ENCODE measurements around the gene CERS6.

Gene CERS6

DNA sequence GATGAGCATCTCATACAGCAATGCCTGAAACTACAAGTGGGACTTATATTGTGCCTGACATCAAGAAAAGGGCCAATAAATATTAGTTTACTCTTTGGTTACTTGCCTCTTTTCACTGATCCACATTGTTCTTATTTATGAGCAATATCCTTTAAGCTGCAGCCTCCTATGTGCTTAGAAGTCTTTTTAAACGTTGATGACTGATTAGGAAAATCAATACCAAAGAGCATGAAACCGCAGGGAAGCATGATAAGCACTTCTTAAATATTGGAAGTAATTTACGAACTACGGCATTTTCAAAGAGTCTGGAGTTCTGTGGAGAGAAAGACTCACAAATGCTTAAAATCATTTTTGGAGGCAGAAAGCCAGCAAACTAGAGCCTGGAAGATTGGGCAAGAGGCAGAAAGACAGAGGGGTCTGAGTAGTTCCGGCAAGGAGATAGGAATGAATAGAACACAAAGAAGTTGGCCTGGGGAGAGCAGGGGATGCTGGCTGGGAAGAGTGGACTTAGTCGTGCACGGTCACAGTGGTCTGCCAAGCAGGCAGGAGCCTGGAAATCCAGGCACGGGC, 223.8 kb downstream of the CERS6 start:
- no peak for ATAC-seq

DNA sequence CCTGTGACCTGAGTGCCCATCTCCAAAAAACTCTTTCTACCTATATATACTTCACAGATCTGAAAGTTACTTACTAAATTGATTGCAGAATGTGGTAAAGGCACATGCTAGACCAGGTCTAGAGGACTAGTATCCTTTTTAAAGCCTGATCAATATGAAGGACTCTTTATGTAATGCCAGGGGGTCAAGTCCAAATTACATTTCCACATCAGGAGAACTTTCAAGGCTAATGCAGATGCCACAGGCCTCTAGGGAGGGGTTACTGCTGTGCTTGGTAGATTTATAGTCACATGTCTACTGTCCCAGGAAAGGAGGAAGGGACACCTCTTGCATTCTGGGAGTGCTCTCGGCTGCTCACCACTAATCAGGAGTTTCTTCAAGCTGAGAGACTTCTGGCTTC, 227.9 kb downstream of the CERS6 start:
- no peak for ATAC-seq

DNA sequence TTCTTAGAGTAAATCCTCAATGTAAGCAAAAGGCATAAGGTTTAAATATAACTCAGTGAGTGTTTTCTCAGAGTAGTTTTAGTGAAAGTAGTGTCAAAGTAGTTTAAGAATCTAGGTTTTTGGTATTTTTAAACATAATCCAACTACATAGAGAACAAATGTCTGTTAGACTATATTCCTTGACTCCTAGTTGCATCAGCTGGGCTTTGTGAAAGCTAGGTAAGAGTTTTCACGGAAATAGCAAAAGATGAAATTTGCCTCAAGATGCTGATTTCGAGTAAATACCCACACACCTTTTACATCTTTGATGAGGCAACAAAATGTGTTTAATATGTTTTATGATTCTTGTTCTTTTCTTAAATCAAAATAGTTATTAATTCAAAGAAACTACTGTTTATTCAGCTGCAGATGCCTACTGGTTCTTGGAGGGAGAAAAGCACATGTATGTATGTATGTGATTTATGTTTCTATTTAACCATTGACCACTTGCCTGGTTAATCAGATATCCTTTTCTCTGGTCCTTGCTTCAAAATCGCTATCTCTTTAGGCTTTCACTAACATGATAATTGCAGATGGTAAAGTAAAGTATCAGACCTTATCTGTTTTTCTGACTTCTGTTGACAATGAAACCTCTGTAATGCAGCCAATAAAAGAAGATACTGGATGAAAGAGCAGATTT, 229.0 kb downstream of the CERS6 start:
- ATAC-seq: no peak

DNA sequence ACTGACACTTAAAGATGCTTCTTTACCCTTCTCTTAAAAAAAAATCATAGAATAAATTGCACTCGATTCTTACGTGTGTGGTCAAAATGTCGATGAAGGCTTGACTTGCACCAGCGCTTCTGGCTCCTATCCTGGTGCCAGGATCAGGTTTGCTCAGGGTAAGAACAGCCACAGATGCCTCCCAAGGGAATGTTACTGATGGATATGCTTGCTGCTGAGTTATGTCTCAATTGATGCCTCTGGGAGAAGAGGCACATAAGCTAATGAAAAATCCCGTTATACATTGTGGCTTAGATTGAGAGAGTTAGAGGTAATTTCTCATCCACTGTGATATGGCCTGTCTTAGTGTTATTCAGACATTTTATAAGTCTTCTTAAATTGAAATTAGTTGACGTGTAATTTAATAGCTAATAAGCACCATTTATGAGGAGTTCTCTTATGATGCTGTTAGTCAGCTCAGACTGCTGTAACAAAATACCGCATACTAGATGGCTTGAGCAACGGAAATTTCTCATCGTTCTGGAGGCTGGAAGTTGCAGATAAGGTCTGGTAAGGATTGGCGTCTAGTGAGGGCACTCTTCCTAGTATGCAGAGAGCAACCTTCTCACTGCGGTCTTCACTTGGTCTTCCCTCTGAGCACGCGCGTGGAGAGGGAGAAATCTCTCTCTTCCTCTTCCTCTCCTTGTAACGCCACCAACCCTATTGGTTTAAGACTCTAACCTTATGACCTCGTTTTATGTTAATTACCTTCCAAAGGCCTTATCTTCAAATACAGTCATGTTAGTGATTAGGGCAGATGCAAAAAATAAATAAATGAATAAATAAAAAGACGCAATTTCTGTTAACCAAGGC, 229.8 kb downstream of the CERS6 start:
- ATAC-seq: no peak

DNA sequence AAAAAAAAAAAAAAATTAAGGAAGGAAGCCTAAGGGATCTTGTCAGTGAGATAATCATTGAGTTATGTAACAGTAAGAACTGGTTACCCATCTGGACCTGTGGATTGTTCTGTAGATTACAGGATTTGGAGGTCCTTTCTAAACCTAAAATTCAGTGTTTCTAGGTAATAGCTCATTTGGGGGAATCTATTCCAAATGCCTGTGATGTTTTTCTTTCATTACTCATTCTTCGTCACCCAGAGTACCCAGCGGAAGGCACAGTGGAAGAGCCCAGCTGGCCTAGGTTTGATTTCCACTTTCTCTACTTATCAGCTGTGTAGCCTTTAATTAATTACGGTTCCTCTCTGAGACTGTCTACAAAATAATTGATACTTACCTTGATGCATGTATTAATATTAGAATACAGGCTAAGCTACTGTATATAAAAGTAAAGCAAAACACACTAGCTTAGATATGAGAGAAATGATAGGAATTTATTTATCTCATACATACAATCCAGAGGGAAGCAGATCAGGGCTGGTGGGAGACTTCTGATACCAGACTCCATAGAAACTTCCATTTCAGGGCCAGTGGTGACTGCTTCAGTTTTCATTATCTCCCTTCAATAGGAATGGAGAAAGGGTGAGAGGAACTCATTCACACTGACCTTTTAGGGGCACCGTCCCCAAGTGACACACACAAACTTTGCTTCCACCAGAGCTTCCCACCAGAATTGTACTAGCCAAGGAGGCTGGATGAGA, 230.6 kb downstream of the CERS6 start:
- no peak for ATAC-seq

DNA sequence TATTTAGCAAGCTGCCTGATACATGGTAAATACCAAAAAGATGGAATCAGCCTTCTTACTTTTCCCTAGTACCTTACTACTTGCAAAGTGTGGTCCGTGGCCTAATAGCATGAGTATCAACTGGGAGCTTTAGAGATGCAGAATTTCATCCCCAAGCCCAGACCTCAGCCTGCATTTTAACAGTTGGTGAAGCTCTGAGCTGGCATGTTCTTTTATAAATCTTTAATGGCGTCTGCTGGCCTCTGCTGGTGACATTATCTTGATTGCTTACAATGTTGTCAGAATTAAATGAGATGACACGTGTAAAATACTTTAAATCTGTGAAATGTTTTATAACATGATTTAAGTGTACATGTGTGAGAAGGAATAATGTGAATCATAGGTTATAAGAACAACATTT, 231.2 kb downstream of the CERS6 start:
- no peak for ATAC-seq

DNA sequence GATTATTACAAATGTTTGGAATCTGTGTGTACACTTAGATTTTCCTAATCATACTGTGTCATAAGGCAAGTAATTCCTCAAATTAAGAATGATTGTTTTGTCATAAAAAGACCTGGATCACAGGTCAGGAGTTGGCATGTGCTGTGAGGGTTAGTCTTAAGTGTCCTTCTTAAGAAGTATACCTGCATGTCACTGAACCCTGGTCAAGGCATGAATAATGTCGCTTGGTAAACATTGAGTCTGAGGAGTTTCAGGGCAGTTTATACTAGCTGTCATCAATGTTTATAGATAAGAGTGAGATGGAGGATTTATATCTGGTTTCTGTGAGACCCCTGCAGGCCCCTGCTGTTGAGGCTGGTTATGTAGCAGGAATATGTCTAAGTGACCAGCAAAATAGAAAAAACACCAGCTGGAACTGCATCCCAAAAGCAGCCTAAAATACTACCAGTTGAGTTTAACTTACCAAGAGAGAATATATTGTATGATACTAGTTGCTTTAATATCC, 234.4 kb downstream of the CERS6 start:
- ATAC-seq: no peak

DNA sequence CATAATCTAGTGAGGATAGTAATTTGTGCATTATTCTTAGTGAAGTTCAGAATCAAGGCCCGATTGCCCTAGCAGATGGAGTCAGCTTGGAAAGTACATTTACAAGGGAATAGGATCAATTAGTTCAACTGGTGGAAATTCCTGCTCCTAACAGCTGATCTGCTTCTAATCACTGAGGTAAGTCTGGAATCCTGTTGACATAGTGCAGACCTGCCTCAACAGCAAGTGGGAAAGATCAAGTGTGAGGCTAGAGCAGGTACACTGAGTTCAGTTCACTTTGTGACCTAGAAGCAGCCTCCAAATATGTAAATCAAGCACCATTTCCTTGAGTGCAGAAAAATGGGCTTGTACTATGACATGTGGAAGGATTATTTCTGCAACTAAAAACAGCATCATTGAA, 235.1 kb downstream of the CERS6 start:
- no peak for ATAC-seq

DNA sequence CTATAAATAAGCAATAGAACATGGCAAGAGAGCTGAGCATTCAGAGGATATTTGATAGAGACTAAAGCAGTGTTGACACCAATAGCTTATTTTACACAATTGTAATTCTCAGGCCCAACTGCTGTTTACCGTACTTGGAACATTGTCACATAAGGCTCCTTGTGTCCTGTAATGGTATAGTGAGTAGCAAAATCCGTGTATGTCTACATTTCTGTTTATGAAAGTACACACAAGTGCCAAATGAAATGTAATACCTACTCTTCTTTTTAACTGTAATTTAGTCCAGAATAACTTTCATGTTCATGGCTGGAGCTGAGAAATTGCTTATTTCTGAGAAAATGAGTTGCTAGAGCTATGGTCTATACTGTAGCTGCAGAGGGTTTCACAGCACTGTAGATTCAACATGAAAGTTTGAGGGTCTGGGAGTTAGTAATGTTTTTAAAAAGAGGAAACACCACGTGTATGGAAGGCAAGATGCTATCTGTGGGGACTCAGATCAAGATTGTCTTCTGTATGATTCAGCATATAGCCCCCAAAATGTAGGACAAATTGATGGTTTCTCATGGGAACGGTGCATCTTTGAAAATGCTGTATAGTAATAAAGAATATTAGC, 236.2 kb downstream of the CERS6 start:
- peak in 1 of 2 donors; percentile 36 for ATAC-seq

DNA sequence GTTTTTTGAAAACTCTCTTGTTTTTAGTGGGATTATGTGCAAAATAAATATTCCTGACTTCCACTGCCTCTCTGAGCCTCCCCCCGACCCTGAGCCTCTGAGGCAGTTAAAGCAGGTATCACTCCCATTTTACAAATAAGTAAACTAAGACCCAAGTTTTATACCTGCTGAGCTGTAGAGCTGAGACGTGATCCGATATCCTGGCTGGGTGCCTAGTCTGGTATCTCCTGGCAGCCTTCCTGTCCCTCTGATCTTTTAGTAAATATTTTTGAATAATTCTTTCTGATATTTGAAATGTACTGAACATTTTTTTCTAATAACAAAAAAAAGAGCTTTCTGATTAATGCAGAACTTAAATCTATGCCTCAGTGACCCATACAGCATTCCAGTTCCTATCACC, 238.1 kb downstream of the CERS6 start:
- no peak for ATAC-seq

DNA sequence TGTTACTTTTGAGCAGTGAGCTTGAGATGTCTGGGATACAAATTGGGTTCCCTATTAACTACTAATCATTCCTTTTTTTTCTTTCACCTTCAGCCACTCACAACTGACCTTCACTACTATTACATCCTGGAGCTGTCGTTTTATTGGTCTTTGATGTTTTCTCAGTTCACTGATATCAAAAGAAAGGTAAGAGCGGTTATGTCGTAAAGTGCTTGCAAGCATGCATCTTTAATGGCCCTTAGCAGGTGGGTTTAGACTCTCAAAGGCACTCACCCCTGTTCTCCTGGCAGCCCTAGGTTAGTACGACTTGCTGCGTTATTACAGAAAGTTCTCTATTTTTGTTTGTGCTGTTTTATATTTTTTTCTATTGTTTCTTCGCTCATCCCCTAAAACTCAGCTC, 238.8 kb downstream of the CERS6 start:
- no peak for ATAC-seq

DNA sequence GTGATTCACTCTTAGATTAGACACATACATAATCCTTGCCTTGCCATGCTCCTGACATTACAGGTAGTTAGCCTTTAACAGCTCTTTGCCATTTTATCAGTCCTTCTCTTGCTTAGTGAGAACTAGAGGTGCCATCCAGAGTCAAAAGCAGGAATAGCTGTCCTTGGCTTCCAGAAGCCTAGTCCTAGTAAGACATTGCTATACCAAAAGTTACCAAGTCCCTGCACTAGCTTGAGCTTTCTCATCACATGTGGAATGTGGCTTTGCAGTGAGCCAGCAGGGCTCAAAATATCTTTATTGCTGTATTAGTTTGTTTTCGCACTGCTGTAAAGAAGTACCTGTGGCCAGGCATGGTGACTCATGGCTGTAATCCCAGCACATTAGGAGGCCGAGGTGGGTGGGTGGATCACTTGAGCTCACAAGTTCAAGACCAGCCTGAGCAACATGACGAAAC, 241.6 kb downstream of the CERS6 start:
- no peak for ATAC-seq

DNA sequence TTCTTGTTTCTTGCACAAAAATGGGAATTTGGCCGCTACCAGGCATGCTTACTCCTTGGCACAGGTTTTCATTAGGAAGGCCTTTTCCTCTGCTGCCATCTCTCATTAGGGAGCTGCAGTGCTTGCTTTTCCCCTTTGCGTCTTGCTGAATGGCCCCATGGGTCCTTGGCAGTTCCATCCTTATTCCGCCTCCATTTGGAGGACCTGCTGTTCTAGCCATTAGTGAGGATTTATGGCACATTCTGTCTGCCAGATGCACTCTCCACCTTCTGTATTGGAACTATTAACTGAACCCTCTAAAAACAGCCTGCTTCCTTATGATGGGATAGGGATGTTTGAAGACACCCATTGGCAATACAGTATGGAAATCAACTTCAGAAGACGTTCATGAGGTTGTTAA, 242.9 kb downstream of the CERS6 start:
- no peak for ATAC-seq

DNA sequence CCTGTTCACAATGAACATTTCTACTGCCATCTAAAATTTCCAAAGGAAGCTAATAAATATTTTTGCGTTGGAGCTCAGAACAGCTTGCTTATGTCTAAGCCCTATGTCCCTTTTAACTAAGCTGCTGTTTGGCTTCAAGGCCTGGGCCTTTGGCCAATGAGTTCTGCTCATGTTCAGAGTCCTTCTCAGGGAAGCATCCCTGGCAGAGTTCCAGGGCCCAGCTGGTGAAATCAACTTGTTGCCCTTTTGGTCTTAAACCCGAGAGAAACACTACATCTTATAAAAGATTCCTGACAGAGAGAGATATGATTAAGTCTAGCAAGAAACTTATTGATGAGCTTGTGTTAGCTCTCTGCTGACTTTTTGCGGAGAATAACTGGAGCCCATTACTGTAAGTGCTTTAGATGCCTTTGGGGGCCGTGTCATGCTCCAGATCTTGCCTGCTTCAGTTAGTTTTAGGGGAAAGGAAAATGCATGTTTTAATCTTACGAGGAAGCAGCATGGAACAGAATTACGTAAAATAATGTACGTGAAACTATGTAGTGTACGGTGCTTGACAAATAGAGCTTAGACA, 243.9 kb downstream of the CERS6 start:
- no peak for ATAC-seq

DNA sequence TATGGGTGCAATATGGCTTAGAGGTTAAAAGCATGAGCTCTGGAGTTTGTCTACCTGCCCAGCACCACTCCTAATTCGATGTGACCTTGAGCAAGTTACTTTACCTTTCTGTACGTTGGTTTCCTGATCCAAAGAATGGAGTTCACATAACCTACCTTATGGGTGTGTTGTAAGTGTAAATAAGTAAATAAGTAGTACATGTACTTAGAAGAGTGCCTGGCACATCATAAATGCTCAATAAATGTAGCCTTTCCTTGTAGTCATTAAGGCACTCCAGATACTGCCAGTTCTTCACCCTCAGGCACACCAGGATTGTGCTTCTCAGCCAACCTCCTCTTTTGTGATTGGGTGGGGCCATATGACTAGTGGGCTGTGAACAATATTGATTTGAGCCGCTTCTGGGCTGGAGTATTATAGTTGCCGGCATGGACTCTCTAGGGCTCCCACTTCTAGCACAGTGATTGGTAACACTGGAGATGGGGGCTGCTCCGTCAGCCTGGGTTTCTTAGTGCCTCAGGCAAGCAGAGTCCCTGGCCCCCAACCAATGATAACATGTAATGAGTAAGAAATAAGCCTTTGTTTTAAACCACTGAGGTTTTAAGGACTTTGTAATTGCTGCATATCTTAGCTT, 244.7 kb downstream of the CERS6 start:
- ATAC-seq: no peak

DNA sequence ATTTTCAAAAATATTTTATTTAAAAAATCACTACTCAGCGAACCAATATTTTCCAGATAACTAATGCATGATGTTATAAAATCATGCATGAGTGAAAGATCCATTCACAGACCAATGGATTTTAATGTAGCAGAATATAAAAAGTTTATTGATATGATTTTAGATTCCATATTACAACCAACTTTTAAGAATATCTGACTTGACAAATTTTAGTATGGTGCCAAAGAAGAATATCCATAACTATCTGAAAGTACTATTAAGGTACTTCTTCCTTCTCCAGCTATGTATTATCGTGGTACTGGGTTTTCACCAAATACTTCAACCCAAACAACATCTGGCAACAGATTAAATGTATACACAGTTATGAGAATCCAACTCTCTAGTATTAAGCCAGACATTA, 246.5 kb downstream of the CERS6 start:
- no peak for ATAC-seq

DNA sequence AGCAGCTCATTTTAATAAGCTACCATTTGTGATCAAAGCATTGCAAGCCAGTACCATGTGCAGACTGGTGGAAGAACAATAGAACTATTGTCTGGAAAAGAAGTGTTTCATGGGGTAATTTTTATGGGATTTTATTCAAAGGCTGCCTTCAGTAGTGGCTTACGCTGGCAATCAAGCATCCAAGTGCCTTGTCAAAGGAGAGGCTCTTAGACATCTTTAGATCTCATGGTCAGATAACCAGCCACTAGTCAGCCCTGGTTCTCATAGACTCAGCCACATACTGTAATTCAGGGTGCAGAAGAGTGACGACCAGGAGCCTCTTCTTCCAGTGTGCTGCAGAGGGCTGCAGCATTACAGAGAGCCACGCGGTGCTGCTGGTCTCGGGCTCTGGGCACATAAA, 247.9 kb downstream of the CERS6 start:
- ATAC-seq: no peak

DNA sequence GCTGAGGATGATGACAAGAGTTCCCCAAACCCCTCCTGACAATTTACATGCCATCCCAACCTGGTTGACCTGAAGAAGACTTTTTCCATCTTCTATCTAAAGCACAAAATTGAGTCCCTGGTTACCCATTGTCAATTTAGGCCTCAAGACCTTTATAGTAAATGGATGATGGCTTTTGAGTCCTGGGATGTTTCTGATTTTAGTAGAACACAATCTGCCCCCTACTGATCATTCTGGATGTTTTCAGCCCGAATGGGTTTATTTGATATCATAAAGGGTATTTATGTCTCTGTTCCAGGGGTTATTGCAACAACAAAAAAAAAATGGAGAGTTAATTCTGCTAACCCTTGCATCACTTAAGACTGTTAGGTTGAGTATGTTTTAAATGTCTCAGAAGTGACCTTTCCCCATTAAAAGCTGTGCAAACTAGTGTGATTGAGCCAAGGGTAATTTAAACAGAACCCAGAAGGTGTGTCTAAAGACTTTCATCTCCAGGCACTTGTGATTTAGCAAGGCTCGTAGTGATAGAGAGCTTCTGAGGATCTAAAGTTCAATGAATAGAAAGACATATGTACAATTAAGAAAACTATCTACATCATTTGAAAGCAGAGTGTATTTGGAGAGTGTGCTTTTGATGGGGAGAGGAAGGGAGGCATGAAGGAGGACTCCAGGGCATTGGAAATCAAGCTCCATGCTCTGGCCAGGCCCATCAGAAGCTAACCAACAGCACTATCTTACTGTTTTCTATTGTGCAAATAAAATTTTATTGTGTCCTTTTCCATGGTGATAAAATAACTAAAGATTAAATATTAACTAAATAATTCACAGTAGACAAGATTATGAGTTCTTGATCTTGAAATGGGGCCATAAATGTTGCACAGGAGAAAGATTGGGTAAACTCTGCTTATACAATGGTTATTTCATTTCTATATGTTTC, 249.7 kb downstream of the CERS6 start:
- no peak for ATAC-seq

DNA sequence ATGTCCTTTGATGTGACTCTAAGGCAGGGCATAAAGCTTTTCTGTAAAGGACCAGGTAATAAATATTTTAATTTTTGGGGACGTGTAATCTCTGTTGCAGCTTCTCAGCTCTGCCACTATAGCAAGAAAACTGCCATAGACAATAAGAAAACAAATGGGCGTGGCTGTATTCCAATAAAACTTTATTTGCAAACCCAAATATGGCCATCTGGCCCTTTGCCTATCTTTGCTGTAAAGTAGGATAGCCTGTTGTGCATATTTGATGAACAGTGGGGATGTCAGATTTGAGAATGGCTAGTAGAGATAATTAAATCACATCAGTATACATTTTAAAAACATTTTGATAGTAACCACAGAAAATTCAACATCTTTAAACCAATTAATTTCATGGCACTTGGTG, 250.7 kb downstream of the CERS6 start:
- ATAC-seq: no peak

DNA sequence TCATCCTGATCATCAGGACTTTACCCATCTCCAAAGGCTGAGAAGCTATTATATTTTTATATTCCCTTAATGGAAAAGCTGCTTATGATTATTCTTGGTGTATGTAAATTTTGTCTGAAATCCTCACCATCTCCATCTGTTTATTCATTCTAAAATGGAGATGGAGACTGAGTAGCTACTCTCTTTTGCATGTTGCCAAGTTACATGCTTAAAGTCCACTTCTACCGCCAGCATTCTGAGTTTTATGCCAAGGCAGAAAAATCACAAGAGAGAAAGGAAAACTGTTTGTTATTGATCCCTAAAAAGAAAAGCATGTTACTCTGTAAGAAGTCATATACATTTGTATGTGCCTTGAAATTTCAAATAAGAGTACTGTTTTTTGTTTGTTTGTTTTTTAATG, 252.0 kb downstream of the CERS6 start:
- ATAC-seq: no peak
